Measurements from ENCODE around the gene WDR90. TPM values are rescaled to one million over a fixed set of nuclear protein-coding genes. Genes with fewer than 3 reads are reported as not detected.

WDR90 gene
- total RNA-seq, 4 donors from 2014 or later = 7.2 to 26.5 (median 15.8) TPM

DNA sequence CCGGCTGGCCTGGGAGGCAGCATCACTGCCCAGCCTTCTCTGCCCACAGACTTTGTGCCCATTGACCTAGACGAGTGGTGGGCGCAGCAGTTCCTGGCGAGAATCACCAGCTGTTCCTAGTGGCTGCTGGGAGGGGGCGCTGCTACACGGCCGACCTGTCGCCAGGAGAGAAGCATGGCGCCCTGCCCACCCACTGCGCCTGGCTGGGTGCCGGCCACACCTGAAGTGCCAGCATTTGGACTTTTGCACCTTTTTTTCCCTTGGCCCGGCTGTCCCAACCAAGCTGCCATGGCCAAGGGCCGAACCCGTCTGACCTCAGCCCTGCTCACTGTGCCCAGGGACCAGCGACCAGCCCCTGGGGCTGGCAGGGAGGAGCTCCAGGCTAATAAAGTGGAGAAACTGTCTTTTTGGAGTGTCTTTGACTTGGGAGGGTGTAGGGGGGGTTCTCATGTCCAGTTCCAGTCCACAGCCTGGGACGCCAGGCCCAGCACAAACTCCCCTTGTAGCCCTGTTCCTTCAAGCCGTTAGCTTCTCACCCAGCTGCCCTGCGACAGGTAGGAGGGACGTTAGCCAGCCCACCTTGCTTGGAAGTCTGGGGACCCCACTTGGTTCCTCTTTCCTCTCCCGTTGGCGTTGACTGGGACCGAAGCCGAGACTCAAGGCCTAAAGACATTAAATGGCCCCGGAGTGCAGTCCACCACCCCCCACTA lies 939 bp upstream of the WDR90 start:
- Histone ChIP-seq H3K27ac (peak overlapping the region; percentile 86 to 91 (median 88)), H3K4me1 (peaks cover 33 to 78% (median 34%) of the 10 kb centered on the region in 3 donors), H3K4me3 (peak overlapping the region; percentile 60 to 92 (median 72)), H3K36me3 (peaks cover 0 to 16% (median 0%) of the 10 kb centered on the region in 3 donors), H3K27me3 (no peaks in the 10 kb centered on the region), H3K9me3 (no peaks in the 10 kb centered on the region)
- 15% methylated on average over 6 of the region's 24 CpGs; no CpG with 5 or more reads in 1 of the 2 donors for WGBS, 2 donors
- intact Hi-C loops (cut with DNase I) = no loop called here
- TF ChIP-seq, protein P1, sequence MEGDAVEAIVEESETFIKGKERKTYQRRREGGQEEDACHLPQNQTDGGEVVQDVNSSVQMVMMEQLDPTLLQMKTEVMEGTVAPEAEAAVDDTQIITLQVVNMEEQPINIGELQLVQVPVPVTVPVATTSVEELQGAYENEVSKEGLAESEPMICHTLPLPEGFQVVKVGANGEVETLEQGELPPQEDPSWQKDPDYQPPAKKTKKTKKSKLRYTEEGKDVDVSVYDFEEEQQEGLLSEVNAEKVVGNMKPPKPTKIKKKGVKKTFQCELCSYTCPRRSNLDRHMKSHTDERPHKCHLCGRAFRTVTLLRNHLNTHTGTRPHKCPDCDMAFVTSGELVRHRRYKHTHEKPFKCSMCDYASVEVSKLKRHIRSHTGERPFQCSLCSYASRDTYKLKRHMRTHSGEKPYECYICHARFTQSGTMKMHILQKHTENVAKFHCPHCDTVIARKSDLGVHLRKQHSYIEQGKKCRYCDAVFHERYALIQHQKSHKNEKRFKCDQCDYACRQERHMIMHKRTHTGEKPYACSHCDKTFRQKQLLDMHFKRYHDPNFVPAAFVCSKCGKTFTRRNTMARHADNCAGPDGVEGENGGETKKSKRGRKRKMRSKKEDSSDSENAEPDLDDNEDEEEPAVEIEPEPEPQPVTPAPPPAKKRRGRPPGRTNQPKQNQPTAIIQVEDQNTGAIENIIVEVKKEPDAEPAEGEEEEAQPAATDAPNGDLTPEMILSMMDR (IDR thresholded peaks at IDR 0.05) = peak in 5 of 6 experiments; percentile 19 to 51 (median 31)
- TF ChIP-seq POLR2A (IDR thresholded peaks at IDR 0.05) = no peak
- no peak for DNase-seq

- no CpG with 5 or more reads among the region's 44 CpGs for WGBS, 2 donors
- DNase-seq = no peak
- Histone ChIP-seq H3K9me3 (no peaks in the 10 kb centered on the region), H3K4me1 (peaks cover 32 to 64% (median 33%) of the 10 kb centered on the region in 3 donors), H3K4me3 (peak overlapping the region; percentile 60 to 92 (median 72)), H3K27me3 (no peaks in the 10 kb centered on the region), H3K36me3 (peaks cover 0 to 26% (median 0%) of the 10 kb centered on the region in 3 donors), H3K27ac (peak overlapping the region in 3 of 4 donors; percentile 86 to 91 (median 87))
- TF ChIP-seq, protein P1 (IDR thresholded peaks at IDR 0.05) = no peak
- TF ChIP-seq POLR2A (IDR thresholded peaks at IDR 0.05) = no peak
- intact Hi-C loops (cut with DNase I) = no loop called here
Measured at GRCh38 chr16:649631-650030, 466 bp downstream of the WDR90 start.

GRCh38 chr16:651844-652243 lies 2.7 kb downstream of the WDR90 start:
- Histone ChIP-seq H3K4me1 (peaks cover 22 to 41% (median 30%) of the 10 kb centered on the region in 3 donors), H3K9me3 (no peaks in the 10 kb centered on the region), H3K27ac (no peak overlapping the region), H3K36me3 (peaks cover 0 to 48% (median 5%) of the 10 kb centered on the region in 3 donors), H3K4me3 (no peak overlapping the region), H3K27me3 (no peaks in the 10 kb centered on the region)
- no peak for DNase-seq
- intact Hi-C loops (cut with DNase I) = no loop called here
- TF ChIP-seq, protein P1 (IDR thresholded peaks at IDR 0.05) = no peak
- no peak for TF ChIP-seq POLR2A (IDR thresholded peaks at IDR 0.05)
- 40% methylated on average over 1 of the region's 22 CpGs; no CpG with 5 or more reads in 1 of the 2 donors for WGBS, 2 donors

DNA sequence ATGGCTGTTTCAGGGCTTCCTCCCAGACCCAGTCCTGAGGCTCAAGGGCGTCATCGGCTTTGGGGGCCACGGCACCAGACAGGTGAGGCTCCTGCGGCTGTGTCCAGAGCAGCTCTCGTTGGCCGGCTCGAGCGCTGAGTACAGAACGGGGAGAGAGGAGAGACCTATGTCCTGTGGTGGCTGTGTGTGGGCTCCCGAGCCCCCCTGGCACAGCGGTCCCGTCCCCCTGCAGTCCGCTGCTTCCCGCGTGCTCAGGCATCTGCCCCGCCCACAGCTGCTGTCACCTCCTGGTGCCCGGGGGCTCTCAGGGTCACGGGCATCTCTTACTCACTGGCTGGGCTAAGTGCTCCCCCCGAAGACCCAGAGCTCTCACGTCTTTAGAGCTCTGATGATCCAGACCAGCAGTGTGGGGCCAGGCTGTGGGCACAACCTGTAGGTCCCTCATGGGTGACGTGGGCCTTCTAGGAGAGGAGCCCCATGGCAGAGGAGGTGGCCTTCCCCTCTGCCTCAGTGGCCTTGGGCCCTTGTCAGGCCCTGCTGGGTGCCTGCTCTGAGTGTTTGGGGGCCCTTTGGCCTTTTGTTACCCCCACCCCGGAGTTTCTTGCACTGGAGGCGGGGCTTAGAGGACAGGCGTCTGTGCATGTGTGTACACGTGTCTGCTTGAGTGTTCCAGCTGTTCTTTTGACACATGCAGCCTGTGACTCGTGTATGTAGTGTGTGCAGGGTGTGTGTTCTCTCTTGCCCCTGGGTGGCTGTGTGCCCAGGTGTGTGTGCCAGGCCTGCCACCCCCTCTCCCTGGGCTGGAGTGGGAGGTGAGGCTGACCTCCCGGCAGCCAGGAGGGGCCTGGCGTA lies 3.5 kb downstream of the WDR90 start:
- no peak overlapping the region for H3K4me3 ChIP-seq
- H3K27me3 ChIP-seq = no peaks in the 10 kb centered on the region
- intact Hi-C loops (cut with DNase I) = no loop called here
- H3K9me3 ChIP-seq = no peaks in the 10 kb centered on the region
- no peak for TF ChIP-seq POLR2A (IDR thresholded peaks at IDR 0.05)
- TF ChIP-seq, protein P1 (IDR thresholded peaks at IDR 0.05) = no peak
- 31 to 80% methylated on average over 2 to 5 of the region's 28 CpGs for WGBS, 2 donors
- H3K27ac ChIP-seq = no peak overlapping the region
- DNase-seq = no peak
- peaks cover 0 to 57% (median 5%) of the 10 kb centered on the region in 3 donors for H3K36me3 ChIP-seq
- peaks cover 18 to 33% (median 22%) of the 10 kb centered on the region in 3 donors for H3K4me1 ChIP-seq
